HG03097 (cell line): ENCODE measurements around the gene ZCCHC13.
"Not testable (repeated sequence)": the region's sequence is repeated elsewhere in the genome, so short reads cannot be mapped to it uniquely, and the experiment has no call there.

Experiments
- ATAC-seq: cut with Tn5 transposase; IDR thresholded peaks from one replicate; pipeline ENCODE4 v1.9.1; 2021; ENCODE audit not compliant: unreplicated experiment, low FRiP score

Gene ZCCHC13

DNA sequence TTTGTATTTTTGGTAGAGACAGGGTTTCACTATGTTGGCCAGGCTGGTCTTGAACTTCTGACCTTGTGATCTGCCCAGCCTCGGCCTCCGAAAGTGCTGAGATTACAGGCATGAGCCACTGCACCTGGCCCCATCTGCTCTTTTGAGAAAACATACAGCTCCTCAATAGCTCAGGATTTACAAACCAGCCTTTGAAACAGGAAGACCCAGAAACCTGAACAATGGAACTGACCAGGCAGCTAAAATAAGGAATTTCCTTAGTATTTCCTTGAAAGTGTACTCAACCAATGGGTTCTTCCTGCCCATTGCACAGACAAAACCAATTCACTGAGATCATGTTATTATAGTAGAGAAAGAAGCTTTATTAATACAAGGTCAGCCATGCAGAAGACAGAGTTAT is 15.3 kb downstream of the ZCCHC13 start:
- ATAC-seq, result not testable (repeated sequence)

DNA sequence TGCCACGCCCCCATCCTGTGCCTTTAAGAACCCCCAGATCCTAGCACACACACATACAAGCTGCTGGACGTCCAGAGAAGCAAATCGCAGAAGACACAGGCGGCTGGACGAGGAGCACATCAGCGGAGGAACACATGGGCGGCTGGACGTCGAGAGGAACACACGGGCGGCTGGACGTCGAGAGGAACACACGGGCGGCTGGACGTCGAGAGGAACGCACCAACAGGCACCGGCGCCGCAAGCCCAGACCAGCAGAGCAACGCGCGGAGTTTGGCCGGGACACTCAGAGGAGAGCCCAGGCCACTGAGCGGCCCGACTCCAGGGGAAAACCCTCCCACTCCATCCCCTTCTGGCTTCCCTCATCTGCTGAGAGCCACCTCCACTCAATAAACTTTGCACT is 17.2 kb downstream of the ZCCHC13 start:
- ATAC-seq, result no peak

DNA sequence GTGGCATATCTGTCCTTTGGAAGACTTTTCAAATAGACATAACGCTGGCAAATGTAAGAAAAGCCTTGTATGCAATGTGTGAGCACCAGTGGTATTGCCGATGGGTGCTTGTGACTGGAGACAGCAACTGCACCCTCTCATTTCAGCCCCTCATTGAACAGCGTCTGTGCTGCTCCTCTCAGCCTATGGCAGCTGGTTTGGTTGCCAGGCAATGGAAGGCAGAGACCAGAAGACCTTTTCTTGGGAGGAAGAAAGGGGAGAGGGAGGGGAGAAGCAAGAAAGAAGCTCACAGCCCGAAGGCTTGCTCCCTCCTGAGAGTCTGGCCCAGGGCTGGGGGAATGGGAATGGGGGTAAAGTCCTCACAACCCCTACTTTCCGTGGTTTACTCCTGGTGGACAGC is 20.2 kb downstream of the ZCCHC13 start:
- no peak for ATAC-seq

DNA sequence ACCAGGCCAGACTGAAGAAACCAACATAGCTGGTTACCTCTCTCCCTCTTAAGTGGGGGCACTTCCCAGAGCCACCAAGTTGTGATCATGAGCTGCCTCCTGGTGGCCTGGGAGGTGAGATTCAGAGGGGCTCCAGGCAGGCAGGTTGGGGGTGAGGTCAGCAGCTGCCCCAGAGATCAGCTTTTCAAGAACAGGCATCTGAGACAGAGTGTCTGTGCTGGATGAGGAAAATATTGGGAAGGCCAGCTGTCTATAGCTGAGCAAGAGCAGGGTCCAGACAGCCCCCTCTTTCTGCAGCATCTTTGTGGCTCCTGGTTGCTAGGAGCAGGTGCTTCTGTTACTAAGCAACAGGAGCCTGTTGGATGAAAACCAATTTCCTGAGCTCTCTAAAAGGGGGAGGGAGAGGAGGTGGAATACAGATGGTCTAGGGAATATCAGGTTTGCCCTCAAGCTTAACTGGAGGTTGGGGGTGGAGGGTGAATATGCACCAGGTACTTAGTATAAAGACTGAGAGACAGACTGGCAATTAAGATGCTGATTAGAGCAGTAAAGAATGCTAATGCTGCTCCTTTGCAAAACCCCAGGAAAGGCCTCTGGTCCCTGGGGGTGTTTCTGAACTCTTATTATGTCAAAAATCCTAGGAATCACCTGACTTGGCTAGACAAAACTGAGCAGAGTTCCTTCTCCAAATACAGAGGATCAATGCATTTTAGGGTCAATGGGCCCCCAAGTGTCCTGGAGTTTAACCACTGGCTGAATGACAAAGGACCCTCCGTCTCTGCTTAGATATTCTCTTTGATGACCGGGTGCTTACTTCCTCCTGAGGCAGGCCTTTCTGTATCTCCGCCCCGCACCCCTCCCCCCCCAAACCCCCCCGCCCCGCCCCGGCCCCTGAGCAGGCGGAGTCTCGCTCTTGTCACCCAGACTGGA is 21.4 kb downstream of the ZCCHC13 start:
- ATAC-seq, result no peak

DNA sequence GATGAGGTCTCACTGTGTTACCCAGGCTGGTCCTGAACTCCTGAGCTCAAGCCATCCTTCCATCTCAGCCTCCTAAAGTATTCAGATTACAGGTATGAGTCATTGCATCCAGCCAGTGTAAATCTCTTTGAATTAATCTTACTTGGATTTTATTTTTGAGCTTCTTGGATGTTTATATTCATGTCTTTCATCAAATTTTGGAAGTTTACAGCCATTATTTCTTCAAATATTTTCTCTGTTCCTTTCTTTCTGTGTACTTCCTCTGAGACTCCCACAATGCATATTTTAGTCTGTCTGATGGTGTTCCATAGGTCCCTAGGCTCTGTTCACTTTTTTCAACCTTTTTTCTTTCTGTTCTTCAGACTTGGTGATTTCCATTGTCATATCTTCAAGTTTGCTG is 34.9 kb downstream of the ZCCHC13 start:
- no peak for ATAC-seq

DNA sequence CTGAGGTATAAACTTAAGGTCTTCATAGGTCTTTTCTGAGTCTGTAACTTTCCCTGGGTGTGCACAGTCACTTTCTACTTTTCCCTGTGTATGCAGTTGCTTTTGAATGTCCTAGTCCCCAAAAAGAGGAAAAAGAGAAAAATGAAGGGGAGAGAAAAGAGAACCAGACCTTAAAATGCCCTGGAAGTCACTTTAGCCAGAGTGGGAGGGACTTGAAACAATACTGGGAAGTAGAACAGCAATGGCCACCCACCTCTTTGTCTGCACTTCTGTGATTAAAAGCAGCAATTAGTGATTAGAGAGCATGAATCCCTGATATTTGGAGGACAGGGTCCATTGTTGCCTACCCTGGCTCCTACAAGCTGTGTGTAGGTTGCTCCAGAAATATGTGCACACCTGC is 36.1 kb downstream of the ZCCHC13 start:
- no peak for ATAC-seq

DNA sequence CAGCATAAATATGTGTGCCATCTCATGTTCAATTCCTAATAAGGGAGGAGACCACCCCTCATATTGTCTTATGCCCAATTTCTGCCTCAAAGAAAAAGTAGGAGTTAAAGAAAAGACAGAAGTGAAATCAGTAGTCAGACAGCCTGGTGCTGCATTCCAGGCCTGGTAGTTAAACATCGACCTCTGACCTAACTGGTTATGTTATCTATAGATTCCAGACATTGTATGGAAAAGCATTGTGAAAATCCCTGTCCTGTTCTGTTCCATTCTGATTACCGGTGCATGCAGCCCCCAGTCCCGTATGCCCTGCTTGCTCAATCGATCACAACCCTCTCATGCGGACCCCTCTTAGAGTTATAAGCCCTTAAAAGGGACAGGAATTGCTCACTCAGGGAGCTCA is 38.2 kb downstream of the ZCCHC13 start:
- ATAC-seq, result not testable (repeated sequence)

DNA sequence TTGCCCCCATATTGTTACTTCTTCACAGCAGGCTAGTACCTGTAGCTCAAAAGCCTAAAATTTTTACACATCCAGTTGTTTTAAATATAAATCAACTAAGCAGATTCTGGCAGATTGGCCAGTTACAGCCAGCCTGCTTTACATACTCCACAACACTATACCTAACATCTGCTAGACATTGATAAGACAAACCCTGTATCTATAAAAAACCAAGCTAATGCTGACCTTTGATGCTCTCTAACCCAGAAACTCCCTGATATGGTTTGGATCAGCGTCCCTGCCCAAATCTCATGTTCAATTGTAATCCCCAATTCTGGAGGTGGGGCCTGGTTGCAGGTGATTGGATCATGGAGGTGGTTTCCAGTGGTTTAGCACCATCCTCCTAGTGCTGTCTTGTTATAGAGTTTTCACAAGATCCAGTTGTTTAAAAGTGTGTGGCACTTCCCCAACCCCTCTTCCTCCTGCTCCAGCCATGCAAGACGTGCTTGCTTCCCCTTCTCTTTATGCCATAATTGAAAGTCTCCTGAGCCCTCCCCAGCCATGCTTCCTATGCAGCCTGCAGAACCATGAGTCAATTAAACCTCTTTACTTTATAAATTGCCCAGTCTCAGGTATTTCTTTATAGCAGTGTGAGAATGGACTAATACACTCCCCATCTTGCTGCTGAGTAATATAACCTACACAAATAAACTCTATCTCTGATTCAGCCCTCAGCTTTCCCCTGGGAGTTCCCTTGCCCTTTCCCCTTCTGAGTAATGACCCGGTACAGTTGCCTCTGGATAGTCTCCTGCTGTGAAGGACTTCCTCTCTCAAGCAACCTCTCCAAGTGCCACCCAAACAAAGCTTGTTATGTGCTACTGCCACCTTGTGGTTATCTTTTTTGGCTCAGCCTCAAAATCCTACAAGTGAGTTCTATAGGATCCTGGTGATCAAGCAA is 39.6 kb downstream of the ZCCHC13 start:
- ATAC-seq, result peak; percentile 90

DNA sequence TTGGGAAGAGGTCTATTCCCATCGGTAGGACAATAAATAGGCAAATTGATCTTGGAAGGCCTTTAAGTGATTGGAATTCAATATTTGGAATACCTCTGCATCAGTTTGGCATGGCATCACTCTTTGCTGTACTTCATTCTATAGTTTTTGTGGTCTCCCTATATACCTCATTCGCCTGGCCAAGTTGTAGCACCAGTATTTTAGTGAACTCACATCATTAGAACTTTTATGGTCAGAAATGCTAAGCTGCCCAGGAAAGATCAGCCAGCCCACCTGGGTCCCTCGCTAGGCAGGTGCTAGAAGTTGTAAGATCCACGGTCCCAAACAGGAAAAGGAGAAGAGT is 40.3 kb downstream of the ZCCHC13 start:
- peak; percentile 6 for ATAC-seq

DNA sequence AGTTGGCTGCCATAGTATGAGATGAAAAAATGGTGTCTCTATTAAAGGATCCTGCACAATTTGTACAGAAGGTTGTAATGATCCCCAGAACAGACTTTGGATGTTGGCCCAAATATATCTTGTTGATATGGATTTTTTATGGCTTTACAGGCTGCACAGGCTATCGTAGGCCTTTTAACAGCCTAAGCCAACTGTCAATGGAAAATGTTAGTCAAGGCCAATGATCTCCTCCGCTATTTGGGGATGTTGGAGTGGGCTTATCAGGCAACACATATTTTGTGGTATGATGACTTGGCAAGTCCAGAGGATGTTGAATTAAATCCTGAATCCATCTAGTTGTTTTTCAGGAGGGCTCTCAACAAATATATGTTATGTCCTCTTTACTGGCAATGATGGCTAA is 42.1 kb downstream of the ZCCHC13 start:
- no peak for ATAC-seq

DNA sequence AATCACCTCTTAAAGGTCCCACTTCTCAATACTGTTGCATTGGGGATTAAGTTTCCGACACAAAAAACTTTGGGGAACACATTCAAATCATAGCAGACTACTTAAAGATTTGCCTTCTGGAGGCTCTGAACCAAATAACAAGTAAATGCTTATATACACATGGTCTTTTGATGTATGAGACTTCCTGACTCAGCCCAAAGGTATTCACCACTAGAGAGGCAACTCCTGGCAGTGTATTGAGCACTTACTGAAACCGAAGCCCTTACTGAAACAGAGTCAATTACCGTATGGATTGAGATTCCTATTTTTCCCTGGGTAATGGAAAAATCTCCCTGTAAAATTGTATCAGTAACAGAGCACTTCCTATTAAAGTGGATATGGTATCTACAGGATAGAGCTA is 45.4 kb downstream of the ZCCHC13 start:
- ATAC-seq, result no peak

DNA sequence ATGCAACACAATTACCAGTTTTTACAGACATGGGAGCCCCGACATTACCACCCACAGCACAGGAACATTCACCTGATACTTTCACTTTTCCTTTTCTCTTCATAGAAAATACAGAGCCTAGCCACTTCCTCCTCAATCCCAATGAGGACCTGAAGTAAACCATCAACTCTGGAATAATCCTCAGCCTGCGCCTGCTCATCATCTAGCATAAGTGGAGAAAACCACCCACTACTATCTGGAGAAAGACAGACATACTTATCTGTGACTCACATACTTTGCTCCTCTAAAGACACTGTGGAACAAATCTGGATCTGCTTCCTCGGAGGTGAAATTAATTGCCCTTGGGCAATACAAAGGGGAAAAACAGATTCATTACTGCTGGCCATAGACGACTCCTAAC is 47.8 kb downstream of the ZCCHC13 start:
- ATAC-seq, result no peak

DNA sequence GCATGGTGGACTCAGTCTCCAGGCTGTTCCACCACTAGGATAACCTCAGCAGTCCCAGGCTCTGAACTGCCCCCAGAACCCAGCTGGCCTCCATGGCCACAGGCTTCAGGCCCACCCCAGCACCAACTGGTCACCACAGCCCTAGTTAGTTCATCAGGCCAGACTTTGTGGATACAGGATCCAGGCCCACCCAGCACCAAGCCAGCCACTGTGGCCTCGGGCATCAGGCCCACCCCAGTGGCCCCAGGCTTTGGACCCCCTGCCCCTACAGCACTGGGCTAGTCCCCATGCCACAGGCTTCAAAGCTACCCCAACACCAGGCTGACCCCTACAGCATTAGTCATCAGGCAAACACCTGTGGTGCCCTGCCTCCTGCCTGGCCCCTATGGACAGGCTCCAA is 50.0 kb downstream of the ZCCHC13 start:
- no peak for ATAC-seq
